ENCODE data around the gene STARD5.
"Not testable (repeated sequence)": the region's sequence is repeated elsewhere in the genome, so short reads cannot be mapped to it uniquely, and the experiment has no call there.

The STARD5 gene

DNA sequence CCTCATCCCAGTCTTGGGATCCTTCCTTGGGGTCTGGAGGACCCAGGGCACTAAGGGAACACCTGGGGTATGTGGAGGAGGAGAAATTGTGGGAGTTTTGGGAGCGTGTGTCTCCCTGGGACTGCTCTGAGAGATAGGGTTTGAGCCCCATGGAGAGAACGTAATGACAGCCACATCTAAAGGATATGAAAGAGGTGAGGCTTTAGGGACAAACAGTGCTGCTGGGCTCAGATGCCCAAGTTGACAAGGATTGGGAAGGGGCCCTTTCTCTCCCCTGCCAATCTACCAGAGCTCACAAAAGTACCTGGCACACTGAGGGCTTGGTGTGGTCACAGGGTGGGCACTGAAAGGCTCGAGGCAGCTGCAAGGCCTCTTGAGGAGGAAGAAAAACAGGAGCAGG is 13.3 kb upstream of the STARD5 start:
- DNase-seq, result no peak

DNA sequence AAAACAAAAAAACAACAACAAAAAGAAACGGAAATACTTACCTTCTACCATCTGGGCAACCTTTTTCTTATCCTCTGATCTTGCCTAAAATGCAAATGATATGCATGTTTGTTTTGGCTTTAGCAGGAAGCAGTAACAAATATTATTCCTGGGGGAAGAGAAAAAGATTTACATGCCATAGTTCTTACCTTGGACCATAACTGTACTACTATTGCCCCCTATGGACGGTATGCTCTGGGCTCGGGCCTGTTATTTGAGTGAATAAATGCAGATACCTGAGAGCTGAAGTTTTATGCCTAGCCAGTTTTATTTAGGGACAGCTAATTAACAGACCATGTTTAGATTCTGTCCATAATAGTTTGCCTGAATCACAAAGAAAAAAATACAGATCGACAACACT is 12.6 kb upstream of the STARD5 start:
- DNase-seq, result no peak

DNA sequence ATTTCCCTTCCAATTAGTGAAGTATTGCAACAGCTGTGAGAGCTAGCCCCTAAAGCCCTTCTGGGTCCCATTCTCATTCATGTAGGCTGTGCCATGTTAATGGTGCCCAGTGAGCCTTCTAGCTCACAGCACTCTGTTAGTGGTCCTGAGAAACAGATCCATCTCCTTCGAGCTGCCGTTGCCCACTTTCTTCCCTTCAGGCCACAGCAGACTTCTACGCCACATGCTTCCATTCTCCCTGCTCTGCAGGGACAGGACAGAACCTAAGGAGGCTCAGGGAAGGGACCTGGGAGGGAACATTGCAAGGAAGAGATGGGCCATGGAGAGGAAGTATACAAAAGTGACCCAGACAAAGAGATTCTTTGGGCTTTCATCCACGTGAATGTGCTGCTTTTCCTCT is 11.7 kb upstream of the STARD5 start:
- DNase-seq, result no peak

DNA sequence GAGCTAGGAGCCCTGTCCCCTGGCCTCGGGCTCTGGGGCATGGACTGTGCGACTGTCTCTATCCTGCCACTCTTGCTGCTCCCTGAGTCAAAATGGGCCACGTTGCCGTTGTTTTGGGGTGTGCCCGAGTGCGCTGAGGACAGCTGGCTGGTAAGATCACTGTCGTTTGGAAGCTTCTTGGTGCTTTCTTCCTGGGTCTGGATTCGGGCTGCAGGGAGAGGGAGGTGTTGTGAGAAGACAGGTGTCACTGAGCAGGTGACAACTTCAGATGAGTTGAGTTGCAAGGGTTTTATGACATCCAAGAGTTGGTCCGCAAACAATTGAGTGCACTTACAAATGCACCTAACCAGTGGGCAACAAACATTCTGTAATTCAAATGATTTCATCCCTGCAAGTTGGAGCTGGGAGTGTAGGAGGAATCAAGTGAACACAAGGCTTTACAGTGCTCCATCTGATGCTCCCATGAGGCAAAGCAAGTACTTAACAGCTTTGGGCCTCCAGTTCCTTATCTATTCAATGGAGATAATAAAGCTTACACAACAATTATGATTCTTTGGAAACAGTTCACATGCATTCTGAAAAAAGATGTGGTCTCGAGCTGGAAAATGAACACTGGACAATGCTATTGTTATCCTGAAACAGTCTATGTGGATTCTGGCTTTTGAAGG is 11.0 kb upstream of the STARD5 start:
- DNase-seq, result no peak

DNA sequence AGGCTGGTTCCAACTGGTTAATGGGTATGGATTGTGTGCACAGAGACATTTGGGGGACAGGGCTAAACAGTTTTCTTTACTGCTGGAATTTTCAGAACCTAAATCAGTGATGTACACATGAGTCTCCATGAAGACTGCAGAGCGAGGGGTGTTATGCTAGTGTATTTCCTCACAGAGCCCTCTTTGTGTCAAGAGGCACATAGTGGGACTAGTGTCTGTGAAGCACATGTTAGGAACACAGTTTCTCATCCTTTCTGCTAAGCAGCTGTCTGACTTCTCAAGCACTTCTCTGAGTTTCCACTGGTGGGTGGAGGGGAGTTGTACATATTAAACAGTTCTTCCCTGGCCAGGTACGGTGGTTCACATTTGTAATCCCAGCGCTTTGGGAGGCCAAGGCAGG is 9.4 kb upstream of the STARD5 start:
- no peak for DNase-seq

DNA sequence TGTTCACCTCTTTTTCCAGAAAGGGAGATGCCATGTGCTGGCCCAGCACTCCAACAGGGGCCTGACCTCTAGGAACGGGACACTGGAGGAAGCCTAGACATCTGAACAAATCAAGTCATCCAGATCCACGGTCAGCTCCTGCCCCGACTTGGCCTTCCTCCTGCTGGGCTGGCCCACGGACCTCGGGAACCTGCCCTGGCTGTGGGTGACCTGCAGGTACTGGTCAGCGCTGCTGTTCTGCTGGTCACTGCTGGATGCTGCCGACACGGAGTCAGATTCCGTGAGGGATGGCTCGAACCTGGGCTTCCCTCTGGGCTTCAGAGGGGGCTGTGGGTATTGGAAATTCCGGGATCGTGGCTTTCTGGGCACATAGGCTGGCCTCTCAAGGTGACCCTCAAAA is 8.4 kb upstream of the STARD5 start:
- DNase-seq, result no peak

DNA sequence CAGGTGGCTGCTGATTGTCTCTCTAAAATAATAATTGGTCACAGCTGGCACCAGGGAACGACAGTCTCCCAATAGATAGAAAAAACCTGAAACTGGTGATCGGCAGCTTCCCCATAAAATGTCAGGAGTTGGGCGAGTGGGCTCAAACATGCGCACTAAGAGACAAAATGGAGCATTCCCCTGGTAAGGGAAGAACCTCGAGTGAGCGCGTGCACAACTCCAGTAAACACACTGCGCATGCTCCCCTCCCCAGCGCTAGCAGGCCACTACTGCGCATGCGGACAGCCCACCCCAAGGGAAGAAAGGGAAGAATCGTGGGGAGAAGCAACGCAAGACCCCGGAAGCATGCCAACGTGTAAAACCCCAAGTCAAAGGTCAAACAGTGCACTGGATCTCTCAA is 7.7 kb upstream of the STARD5 start:
- DNase-seq, result no peak

DNA sequence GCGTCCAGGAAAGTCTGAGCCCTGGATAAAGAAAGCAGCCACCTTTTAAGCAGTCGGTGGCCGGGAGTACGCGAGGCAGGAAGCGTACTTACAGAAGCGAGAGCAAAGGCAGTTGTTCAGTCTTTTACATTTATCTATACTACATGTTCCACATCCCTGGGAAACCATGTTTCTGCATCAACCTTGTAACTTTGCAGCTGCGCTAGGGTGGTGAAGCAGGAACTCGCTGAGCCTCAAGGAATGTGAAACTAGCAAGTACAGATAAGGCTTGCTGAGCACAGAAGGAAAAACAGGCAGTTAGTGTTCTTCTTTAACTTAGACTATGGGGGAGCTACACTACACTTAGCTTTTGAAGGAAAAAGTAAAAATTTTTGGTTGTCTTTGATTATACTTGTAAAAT is 7.2 kb upstream of the STARD5 start:
- DNase-seq, result not testable (repeated sequence)

DNA sequence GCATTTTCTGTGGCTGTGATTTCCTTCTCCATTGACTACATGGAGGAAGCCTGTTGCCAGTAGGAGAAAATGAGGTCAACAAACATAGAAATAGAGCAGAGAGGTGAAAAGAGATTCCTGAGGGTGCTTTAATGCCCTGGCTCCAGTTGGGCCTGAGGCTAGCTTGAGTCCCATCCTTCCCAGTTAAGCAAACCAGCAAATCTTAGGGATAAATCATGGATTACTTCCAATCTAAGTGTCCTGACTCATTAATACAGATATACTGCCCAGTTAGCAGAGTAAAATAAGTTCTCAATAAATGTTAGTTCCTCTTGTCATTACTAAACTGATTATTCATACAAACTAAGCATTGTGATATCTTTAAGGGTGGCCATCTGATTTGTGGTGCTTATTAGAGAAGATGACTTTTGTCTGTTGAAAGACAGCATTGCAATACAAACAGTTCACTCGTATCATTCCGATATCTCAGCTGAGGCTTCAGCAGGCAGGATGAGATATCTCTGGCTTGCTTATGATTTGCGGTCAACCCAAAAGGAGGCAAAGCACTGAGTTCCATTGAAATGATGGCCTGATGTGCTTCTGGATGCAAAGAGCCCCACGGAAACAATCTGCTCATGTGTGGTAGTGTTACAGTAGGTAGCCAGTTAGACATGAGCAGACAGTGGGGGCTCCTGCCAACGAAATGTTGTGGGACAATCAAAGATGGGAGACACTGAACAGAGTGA is 6.6 kb upstream of the STARD5 start:
- no peak for DNase-seq

DNA sequence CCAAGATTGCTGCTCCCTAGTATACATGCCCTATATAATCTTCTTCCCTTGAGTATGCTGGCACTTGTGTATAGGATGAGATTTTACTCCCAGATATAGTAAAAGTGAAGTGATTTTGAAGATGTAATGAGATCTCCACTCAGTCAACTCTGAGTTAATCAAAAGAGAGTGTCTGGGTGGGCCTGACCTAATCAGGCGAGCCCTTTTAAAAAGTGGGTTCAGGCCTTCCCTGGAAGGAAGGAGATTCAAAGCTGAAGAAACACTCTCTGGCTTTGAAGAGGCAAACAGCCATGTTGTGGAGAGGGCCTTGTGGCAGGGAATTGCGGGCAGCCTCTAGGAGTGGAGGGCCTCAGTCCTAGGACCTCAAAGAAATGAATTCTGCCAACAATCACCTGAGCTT is 5.5 kb upstream of the STARD5 start:
- no peak for DNase-seq

DNA sequence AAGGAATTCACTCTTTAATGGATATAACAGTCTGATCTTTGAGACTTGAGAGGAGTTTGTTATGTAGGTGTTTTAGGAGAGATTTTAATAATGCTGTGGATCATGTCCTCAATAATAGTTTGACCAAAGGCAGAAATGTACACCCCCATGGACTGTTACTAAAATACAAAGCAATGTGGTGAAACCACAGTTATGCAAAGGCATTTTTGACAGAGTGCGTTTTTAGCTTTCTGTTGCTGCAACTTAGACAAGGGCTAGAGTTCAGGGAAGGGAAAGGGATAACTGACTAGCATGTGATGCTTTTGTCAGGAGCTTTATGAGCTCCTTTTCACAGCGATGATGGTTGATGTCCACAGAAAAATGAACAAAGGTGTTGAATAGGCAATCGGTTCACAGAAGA is 3.6 kb upstream of the STARD5 start:
- DNase-seq, result no peak

DNA sequence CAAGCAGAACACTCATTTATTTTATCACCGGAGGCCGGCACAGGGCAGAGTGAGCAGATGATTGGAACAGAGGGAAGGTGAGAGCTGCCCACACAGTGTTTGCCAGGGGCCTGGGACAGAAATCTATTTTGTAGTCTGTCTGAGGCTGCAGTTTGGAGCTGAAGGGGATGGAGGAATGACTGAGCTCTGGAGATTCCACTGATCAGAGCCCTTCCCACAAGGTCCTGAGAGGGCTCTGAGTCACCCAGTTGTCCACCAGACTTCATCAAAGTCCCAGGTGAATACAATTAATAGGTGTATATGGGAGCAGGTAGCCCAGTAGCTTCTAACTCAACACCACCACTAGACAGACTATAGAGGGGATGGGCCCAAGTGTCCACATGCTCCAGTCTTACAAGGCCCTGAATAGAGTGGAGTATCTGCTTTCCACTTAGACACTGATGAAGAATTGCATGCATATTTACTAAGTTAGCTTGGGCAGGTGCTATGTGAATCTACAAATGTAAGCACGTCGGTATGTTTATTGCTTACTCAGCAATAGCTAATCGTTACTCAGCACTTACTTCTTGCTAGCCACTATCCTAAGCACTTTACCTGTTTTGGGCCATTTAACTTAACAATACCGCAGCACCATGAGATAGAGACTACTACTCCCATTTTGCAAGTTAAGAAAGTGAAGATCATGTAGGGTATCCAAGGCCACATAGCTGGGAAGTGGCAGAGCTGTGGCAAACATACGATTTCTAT is 2.7 kb upstream of the STARD5 start:
- DNase-seq, result no peak

DNA sequence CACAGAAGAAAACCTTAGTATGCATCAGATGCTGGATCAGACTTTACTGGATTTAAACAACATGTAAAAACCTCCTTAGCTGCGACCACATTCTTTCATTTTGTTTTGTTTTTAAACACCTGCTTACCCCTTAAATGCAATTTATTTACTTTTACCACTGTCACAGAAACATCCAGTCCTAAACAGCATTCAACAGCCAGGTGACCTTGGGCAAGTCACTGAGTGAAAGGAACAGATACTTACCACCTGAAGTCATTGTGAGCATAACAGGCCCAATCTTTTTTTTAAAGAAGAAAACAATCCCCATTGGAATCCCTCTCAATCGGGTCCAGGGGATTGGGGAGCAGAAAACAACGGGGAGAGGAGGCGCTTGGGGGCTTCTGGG is 390 bp downstream of the STARD5 start:
- DNase-seq, result no peak

DNA sequence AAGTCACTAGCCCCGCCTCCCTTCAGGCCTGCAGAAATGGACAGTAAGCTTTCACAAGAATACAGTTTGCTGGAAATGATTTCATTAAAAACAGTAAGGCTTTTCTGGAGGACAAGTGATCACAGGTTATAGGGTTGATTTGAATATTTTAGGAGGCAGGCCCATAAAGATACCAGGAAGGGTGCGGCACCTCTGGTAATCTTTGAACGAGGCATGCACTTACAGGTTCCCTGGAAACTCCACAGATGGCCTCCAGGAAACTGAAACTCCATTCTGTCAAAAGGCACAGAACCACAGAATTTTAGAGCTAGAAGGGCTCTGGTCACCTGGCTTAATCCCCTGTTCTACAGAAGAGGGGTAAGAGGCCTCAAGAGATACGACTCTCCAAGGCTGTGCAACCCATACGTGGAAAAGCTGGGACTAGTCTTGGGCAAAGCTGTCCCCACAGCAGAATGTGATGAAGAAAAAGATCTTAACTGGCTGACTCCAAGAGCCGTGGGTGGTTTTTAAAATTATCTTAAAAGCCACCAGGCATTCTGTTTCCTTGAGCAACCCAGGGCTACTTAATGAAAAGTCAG is 1.2 kb downstream of the STARD5 start:
- DNase-seq, result no peak

DNA sequence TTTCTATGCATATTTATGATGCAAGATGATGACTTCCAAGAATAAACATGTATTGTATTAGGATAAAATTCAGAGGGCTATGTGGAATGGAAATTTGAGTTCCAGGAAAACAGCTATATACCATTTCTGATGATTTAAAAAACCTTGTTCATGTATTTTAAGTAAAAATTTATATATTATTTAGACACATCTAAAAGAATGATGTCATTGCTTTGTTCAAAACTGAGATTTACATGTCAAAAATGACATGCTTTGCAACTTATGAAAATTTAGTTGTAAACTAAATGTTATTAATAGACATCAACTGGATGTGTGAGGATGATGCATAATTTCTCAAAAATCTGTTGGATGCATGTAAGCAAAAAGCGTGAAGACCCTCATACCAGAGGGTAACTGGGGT is 2.3 kb downstream of the STARD5 start:
- DNase-seq, result no peak

DNA sequence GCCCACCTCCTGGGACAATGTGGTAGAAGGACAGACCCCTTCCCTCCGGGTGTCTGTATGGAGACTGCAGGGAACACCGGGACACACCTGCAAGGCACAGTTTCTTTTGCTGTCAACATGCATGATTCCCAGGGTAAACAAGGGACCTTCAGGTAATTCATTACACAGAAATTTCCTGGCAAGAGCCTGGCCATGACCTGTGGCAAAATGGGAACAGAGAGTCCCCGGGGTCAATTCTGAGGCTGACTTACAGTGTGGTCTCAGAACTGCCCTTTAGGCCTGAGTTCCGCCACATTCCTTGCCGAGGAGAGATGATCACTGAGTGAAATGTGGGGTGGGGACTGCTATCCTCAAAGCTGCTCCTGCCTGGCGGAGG is 6.3 kb downstream of the STARD5 start:
- no peak for DNase-seq

DNA sequence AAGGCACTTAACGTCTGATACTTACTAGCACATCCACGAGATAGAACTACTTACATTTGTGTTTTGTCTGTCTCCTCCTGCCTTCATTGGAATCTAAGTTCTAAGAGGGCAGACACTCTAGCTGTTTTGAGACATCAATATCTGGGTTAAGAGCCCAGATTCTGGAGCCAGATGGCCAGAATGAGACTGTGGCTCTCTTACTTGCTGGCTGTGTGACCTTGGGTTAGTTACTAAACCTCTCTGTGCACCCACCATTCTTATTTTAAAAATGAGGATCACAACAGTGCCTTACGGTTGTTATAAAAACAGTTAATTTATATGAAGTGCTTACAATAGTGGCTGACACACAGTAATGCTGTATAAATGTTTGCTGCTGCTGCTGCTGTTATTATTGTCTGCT is 7.7 kb downstream of the STARD5 start:
- no peak for DNase-seq

DNA sequence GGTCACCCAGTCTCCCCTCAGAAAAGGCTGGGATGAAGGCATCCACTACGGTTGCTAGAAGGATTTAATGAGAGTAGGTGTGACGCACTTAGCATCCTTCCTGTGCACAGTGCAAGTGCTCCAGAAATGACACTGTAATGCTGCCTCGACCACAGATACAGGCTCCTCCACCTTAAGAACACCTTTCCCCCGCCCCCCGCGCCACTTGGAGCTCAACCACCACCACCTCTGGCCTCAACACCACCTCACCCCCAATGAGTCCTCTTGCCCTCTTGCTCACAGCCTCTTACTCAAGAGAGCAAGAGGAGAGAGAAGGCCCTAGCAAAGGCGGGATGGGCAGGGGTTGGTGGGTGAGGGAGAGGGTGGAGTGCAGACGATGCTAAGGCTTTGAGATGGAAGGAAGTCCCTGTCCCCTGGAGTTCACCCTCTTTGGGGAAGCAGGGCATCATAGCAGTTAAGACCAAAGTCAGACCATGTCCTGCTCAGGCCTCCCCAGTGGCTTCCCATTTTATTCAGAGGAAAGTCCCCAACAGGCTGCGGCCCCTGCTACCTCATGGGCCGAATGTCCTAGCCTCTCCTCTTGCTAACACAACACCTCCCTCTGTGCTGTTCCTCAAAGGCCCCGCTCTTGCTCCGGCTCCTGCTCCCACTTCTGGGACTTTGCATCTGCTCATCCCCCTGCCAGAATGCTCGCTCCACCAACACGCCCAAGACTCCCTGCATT is 8.3 kb downstream of the STARD5 start:
- DNase-seq, result no peak

DNA sequence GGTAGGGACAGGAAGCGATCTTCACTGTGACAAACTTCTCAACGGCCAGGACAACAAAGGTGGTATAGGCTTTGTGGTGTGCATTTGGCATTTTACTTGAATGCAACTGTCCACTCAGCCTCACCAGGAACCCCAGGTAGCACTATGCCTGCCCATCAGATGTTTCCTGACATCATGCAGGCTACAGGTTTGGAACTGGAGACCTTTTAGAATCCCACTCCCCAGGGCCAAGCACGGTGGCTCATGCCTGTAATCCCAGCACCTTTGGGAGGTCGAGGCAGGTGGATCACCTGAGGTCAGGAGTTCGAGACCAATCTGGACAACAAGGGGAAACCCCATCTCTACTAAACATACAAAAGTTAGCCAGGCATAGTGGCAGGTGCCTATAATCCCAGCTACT is 9.6 kb downstream of the STARD5 start:
- no peak for DNase-seq

DNA sequence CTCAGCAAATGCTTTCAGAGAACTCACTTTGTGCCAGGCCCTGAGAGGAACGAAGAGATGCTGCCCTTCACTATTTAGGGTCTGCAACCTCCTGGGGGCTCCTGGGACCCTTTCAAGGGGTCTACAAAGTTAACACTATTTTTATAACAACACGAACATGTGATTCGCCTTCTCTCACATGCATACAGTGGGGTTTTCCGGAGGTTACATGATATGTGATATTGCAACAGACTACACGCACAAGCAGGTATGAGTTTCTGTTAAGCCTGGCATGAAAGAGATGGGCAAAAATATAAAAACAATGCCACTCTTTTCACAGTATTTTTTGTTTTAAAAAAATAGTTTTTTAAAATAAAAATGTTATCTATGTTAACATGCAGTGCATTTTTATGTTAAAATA is 10.3 kb downstream of the STARD5 start:
- DNase-seq, result no peak

DNA sequence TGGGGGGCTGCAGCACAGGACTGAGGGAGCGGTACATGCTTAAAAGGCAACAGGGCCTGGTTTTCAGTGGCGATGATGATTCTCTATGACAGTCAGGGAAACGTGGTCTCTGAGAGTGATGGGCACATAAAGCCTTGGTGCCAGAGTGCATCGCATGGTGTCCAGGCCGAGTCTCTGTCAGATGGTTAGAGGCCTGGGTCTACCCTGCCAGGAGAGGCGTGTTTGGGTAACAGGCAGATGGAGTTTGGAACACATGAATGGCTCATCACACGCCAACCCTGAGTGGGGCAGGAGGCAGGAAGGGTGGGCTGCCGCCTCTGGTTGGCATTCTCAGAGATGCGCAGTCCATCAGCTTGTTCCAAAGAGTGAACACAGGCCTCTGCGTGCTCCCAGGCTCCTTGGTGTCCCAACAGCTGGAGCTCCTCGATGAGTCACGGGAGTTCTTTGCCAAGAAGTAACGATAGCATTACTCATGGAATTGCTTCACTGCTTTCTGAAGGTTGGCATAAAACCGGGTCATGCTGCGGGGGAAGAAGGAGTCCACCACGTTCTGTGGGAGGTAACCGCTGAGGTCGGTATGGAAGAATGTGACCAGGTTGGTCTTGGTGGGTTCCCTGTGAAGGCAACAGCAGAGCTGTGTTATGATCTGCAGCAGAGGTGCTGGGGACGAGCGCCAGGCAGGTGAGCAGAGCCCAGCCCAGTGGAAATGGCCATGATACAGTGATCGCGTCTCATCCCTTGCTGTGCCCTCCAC is 11.0 kb downstream of the STARD5 start:
- no peak for DNase-seq

DNA sequence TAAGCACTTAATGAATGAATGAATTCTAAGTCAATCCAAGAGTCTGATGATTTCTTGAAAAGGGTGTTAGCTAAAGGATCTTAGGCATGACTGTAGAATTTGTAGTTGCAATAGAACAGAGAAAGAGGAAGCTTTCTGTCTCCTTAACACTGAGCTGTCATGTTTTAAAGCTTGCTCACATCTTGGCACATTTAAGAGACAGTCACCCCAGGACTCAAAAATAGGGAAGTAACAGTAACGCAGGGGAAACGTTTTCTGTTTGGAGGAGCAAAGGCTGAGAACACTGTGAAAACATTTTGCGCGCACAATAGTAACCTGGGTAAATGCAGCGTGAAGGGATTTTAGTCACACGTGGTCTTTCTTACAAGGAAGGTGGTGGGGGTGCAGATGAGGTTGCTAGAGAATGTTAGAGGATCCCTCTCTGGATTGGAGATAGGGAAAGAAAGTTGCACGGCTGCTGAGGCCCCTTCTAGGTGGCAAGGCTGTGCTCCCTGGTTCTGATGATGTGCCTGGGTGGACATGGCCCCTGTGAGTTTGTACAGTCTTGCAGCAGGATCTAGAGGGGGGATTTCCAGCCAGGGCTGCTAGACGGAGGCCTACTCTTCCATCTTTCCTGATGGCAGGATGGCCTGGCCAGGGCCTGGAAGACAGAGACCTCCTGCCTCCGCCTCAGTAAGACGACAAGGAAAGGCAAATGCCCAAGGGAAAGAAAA is 12.0 kb downstream of the STARD5 start:
- DNase-seq, result peak; percentile 92

Data from SIG-M5 (cell line).